SK-N-SH (cell line): ENCODE measurements around the gene TAF1D. TPM values are rescaled to one million over a fixed set of nuclear protein-coding genes. Genes with fewer than 3 reads are reported as not detected.
A peak's percentile ranks its signal among the peaks of the same experiment; 100 is the strongest.

Experiments
- CTCF ChIA-PET: fragments of 300-600, 350-600 bp; formaldehyde crosslinking; extraction: SDS; loops from one replicate; lab custom pipeline; 2021; lab: Yijun Ruan, JAX
- POLR2A ChIA-PET: fragments of 350-600 bp; sonication (Branson Sonifier 250); formaldehyde crosslinking; extraction: SDS; loops from one replicate; lab custom pipeline; 2020; ENCODE audit warnings: antibody characterized with exemption, inconsistent platforms; lab: Yijun Ruan, JAX
- DNase-seq: peaks from one replicate; pipeline ENCODE4 v3.0.0; 2012
- H2AFZ ChIP-seq: fragments of 200-600 bp; sonication (generic); 2 replicates; pipeline ENCODE4 v1.8.1; 2016; ENCODE audit warnings: antibody characterized with exemption, mild to moderate bottlenecking, low read depth
- H3F3A ChIP-seq: fragments of 200-600 bp; sonication (generic); replicated peaks from 2 replicates; pipeline ENCODE3; 2016; ENCODE audit warnings: antibody characterized with exemption, mild to moderate bottlenecking; ENCODE audit not compliant: insufficient read depth
- H3K27ac ChIP-seq, 2 experiments: fragments of 200-500 bp in 1 of 2; fragments of 200-600 bp in 1 of 2; sonication (Bioruptor generic) in 1 of 2; sonication (generic), shearing (Covaris generic) in 1 of 2; 2 replicates each; pipeline versions ENCODE4 v1.5.1 to v1.6.1; 2014 to 2016; ENCODE audit warnings: low read depth in 2 of 2, inconsistent platforms in 1 of 2, low read length in 1 of 2, mild to moderate bottlenecking in 1 of 2, mixed read lengths in 1 of 2
- H3K27me3 ChIP-seq: fragments of 200-600 bp; sonication (generic), shearing (Covaris generic); 2 replicates; pipeline ENCODE4 v1.6.1; 2016; ENCODE audit warnings: mixed run types; ENCODE audit not compliant: insufficient read depth
- H3K36me3 ChIP-seq, 2 experiments: fragments of 200-500 bp in 1 of 2; fragments of 200-600 bp in 1 of 2; sonication (Bioruptor generic) in 1 of 2; sonication (generic) in 1 of 2; replicated peaks in 1 of 2; 2 replicates each; pipeline versions ENCODE3 to v1.5.1; 2014 to 2016; ENCODE audit warnings: low read length in 1 of 2, mild to moderate bottlenecking in 1 of 2; ENCODE audit not compliant: insufficient read depth in 2 of 2, control insufficient read depth in 1 of 2
- H3K4me1 ChIP-seq, 2 experiments: fragments of 200-500 bp in 1 of 2; fragments of 200-600 bp in 1 of 2; sonication (Bioruptor generic) in 1 of 2; sonication (generic), shearing (Covaris generic) in 1 of 2; 2 replicates each; pipeline versions ENCODE4 v1.5.1 to v1.6.1; 2014 to 2016; ENCODE audit warnings: low read depth in 1 of 2, low read length in 1 of 2, mixed run types in 1 of 2; ENCODE audit not compliant: insufficient read depth in 2 of 2, control insufficient read depth in 1 of 2
- H3K4me2 ChIP-seq: fragments of 200-600 bp; sonication (generic), shearing (Covaris generic); 2 replicates; pipeline ENCODE4 v1.6.1; 2017; ENCODE audit warnings: mixed run types
- H3K4me3 ChIP-seq, 2 experiments: fragments of 200-500 bp in 1 of 2; fragments of 200-600 bp in 1 of 2; sonication (Bioruptor generic) in 1 of 2; sonication (generic), shearing (Covaris generic) in 1 of 2; 2 replicates each; pipeline versions ENCODE4 v1.5.1 to v1.8.1; 2014 to 2016; ENCODE audit warnings: low read depth in 2 of 2, inconsistent platforms in 1 of 2, low read length in 1 of 2, mild to moderate bottlenecking in 1 of 2, mixed read lengths in 1 of 2, moderate library complexity in 1 of 2
- H3K79me2 ChIP-seq: fragments of 200-600 bp; sonication (generic); 2 replicates; pipeline ENCODE4 v1.8.1; 2017; ENCODE audit warnings: mild to moderate bottlenecking; ENCODE audit not compliant: insufficient read depth
- H3K9ac ChIP-seq: fragments of 200-600 bp; sonication (generic); 2 replicates; pipeline ENCODE4 v1.6.1; 2017; ENCODE audit warnings: mixed run types
- H3K9me2 ChIP-seq: fragments of 200-600 bp; sonication (generic); 2 replicates; pipeline ENCODE4 v1.6.1; 2017; ENCODE audit warnings: mixed run types
- H3K9me3 ChIP-seq: fragments of 200-600 bp; sonication (generic); 2 replicates; pipeline ENCODE4 v1.6.1; 2017; ENCODE audit warnings: mixed run types, mild to moderate bottlenecking, moderate library complexity
- H4K20me1 ChIP-seq: fragments of 200-600 bp; sonication (generic); 2 replicates; pipeline ENCODE4 v1.6.1; 2017; ENCODE audit warnings: mild to moderate bottlenecking, mixed run types; ENCODE audit not compliant: insufficient read depth
- CHD2 ChIP-seq: fragments of 150-350 bp; IDR thresholded peaks from 2 replicates; pipeline ENCODE4 v1.6.1; 2018; ENCODE audit warnings: low read length; ENCODE audit not compliant: partially characterized antibody
- ELF1 ChIP-seq: IDR thresholded peaks from 2 replicates; pipeline ENCODE4 v1.4.0; 2012
- FOSL2 ChIP-seq: IDR thresholded peaks from 2 replicates; pipeline ENCODE4 v1.4.0; 2012; ENCODE audit warnings: low read depth, mild to moderate bottlenecking, moderate library complexity, borderline replicate concordance
- GABPA ChIP-seq: IDR thresholded peaks from 2 replicates; pipeline ENCODE4 v1.4.0; 2012; ENCODE audit warnings: low read depth, mild to moderate bottlenecking
- JUND ChIP-seq: IDR thresholded peaks from 2 replicates; pipeline ENCODE4 v1.4.0; 2012
- NRF1 ChIP-seq: IDR thresholded peaks from 2 replicates; pipeline ENCODE4 v1.6.1; 2012; ENCODE audit warnings: low read depth, mild to moderate bottlenecking, low read length
- PBX3 ChIP-seq: IDR thresholded peaks from 2 replicates; pipeline ENCODE4; 2012
- POLR2AphosphoS5 ChIP-seq: IDR thresholded peaks from 2 replicates; pipeline ENCODE4 v1.6.1; 2012; ENCODE audit warnings: low read depth, low read length
- RAD21 ChIP-seq: IDR thresholded peaks from 2 replicates; pipeline ENCODE4 v1.6.1; 2012; ENCODE audit warnings: mild to moderate bottlenecking, low read length
- RCOR1 ChIP-seq: fragments of 150-350 bp; IDR thresholded peaks from 2 replicates; pipeline ENCODE4 v1.6.1; 2017; ENCODE audit warnings: antibody characterized with exemption, low read length
- SIN3A ChIP-seq: IDR thresholded peaks from 2 replicates; pipeline ENCODE4 v1.6.1; 2012; ENCODE audit warnings: low read depth, mild to moderate bottlenecking, low read length, moderate library complexity, borderline replicate concordance
- SMC3 ChIP-seq: IDR thresholded peaks from 2 replicates; pipeline ENCODE4 v1.6.1; 2012; ENCODE audit warnings: low read depth, low read length, improper control_type of control experiment
- TAF1 ChIP-seq: IDR thresholded peaks from 2 replicates; pipeline ENCODE4 v1.6.1; 2012; ENCODE audit warnings: low read depth, mild to moderate bottlenecking, low read length, moderate library complexity, borderline replicate concordance
- TCF12 ChIP-seq: IDR thresholded peaks from 2 replicates; pipeline ENCODE4 v1.4.0; 2012
- WGBS: methylation state at CpG from one replicate; pipeline ENCODE4 v1.1.6; 2017; ENCODE audit warnings: low lambda C conversion rate; 5-methylcytosine and 5-hydroxymethylcytosine counted together
- polyA plus RNA-seq, 3 experiments: library from polyadenylated mRNA; depleted of rRNA; stranded (reverse); fragments of >200 nt; gene quantifications; 2 replicates each; pipeline ENCODE4 v1.2.3, GENCODE V29; 2012
- TF ChIP-seq, protein P1 (sequence below): IDR thresholded peaks from 2 replicates; pipeline ENCODE4 v1.4.0; 2012; ENCODE audit warnings: low read depth, borderline replicate concordance

Gene TAF1D
- polyA plus RNA-seq, 1 of the 3 experiments (the other 2 are of a cell fraction), result 56.7 TPM

- no peak overlapping the region for H3K4me3 ChIP-seq
- TF ChIP-seq SMC3, result no peak
- TF ChIP-seq NRF1, result no peak
- peaks cover 84 to 87% of the 10 kb centered on the region in 2 experiments for H3K36me3 ChIP-seq
- H2AFZ ChIP-seq, result no peak overlapping the region
- H3K9ac ChIP-seq, result no peak overlapping the region
- no peaks in the 10 kb centered on the region for H3K9me2 ChIP-seq
- ChIA-PET POLR2A (no interaction called here), CTCF (no interaction called here)
- H3F3A ChIP-seq, result peaks cover 75% of the 10 kb centered on the region
- peak overlapping the region in 1 of 2 experiments; percentile 34; a peak in 1 of 4 replicates for H3K27ac ChIP-seq
- peaks cover 20% of the 10 kb centered on the region for H3K79me2 ChIP-seq
- H3K9me3 ChIP-seq, result no peaks in the 10 kb centered on the region
- no peaks in the 10 kb centered on the region for H3K27me3 ChIP-seq
- no peak overlapping the region for H3K4me2 ChIP-seq
- DNase-seq, result no peak
- H4K20me1 ChIP-seq, result peaks cover 43% of the 10 kb centered on the region
- H3K4me1 ChIP-seq, result peaks cover 0 to 4% of the 10 kb centered on the region in 2 experiments; a peak in 3 of 4 replicates
- WGBS, result 91% methylated on average over 5 of the region's 5 CpGs
These were observed 12.1 kb downstream of the TAF1D start for GRCh38 chr11:93729129-93729616.

- H3K27me3 ChIP-seq, result no peaks in the 10 kb centered on the region
- H3K4me1 ChIP-seq, result no peaks in the 10 kb centered on the region; a peak in 2 of 4 replicates
- H3K79me2 ChIP-seq, result peaks cover 16% of the 10 kb centered on the region
- peak overlapping the region; percentile 28 to 34 for H3K27ac ChIP-seq
- no peaks in the 10 kb centered on the region for H3K9me3 ChIP-seq
- peaks cover 71% of the 10 kb centered on the region for H3F3A ChIP-seq
- no peak overlapping the region for H3K4me3 ChIP-seq
- H4K20me1 ChIP-seq, result peaks cover 38% of the 10 kb centered on the region
- DNase-seq, result no peak
- POLR2A ChIA-PET, result no interaction called here
- peaks cover 82 to 85% of the 10 kb centered on the region in 2 experiments for H3K36me3 ChIP-seq
- no peak overlapping the region for H3K4me2 ChIP-seq
- no peak overlapping the region for H3K9ac ChIP-seq
- TF ChIP-seq POLR2AphosphoS5, result peak; percentile 1; the same call in 1 of the 2 replicates
- no peak for TF ChIP-seq TAF1
- peak; percentile 29 for TF ChIP-seq CHD2
- no peak overlapping the region for H2AFZ ChIP-seq
- CTCF ChIA-PET, result no interaction called here
- H3K9me2 ChIP-seq, result no peaks in the 10 kb centered on the region
- 97% methylated on average over 2 of the region's 2 CpGs for WGBS
These were observed 12.5 kb downstream of the TAF1D start for GRCh38 chr11:93728792-93729128.

GRCh38 chr11:93727985-93728791, 13.1 kb downstream of the TAF1D start:
- TF ChIP-seq GABPA (no peak), SIN3A (no peak; the same call in 1 of the 2 replicates), RAD21 (no peak), JUND (0 out of 2 replicates have a peak, but pooled peaks have one; percentile 4), POLR2AphosphoS5 (peak; percentile 23), RCOR1 (no peak), ELF1 (no peak), TCF12 (no peak), FOSL2 (no peak), PBX3 (no peak)
- TF ChIP-seq, protein P1, sequence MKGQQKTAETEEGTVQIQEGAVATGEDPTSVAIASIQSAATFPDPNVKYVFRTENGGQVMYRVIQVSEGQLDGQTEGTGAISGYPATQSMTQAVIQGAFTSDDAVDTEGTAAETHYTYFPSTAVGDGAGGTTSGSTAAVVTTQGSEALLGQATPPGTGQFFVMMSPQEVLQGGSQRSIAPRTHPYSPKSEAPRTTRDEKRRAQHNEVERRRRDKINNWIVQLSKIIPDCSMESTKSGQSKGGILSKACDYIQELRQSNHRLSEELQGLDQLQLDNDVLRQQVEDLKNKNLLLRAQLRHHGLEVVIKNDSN, result no peak
- TF ChIP-seq, all 33 proteins: peak for 2
- Histone ChIP-seq H3K4me1 (no peaks in the 10 kb centered on the region; a peak in 1 of 4 replicates), H4K20me1 (peaks cover 33% of the 10 kb centered on the region), H3K27ac (peak overlapping the region; percentile 28 to 34), H3K9me2 (no peaks in the 10 kb centered on the region), H3K79me2 (peaks cover 10% of the 10 kb centered on the region), H3K9me3 (no peaks in the 10 kb centered on the region), H3F3A (peaks cover 65% of the 10 kb centered on the region), H3K27me3 (no peaks in the 10 kb centered on the region), H2AFZ (no peak overlapping the region), H3K4me2 (no peak overlapping the region), H3K36me3 (peaks cover 80 to 85% of the 10 kb centered on the region in 2 experiments), H3K9ac (no peak overlapping the region), H3K4me3 (no peak overlapping the region)
- DNase-seq, result no peak
- WGBS, result 52% methylated on average over 4 of the region's 4 CpGs
- ChIA-PET CTCF (interaction anchor here (1.1 to 1.5 kb wide), 2 partner anchors 10 to 19 kb away, joined by 3 read pairs; no protein-coding TSS in a partner anchor), POLR2A (interaction anchor here (0.9 kb wide), 1 partner anchor 13 kb away, joined by 5 read pairs; the partner anchor contains the start of genes C11orf54 and TAF1D)
